ENCODE data around the gene ACP6.
"Not testable (repeated sequence)": the region's sequence is repeated elsewhere in the genome, so short reads cannot be mapped to it uniquely, and the experiment has no call there.

Gene ACP6

GRCh38 chr1:147700042-147701006 lies 30.0 kb upstream of the ACP6 start:
- ChIA-PET POLR2A (no interaction called here), CTCF (interaction anchor here (1.3 to 1.9 kb wide), 3 partner anchors 9 to 145 kb away, joined by 4 to 5 read pairs (median 4); no protein-coding TSS in a partner anchor)
- Histone ChIP-seq H3K27ac (ENCODE audit: insufficient read depth in 1 of 2, low read depth in 1 of 2, low read length in 2 of 2, poor library complexity in 1 of 2, severe bottlenecking in 2 of 2) (no peak overlapping the region), H3K4me1 (ENCODE audit: control extremely low read depth in 1 of 4, control insufficient read depth in 4 of 4, insufficient read depth in 4 of 4, low read length in 3 of 4) (peaks cover 0 to 3% (median 0%) of the 10 kb centered on the region in 4 experiments), H3K4me3 (ENCODE audit: control insufficient read depth in 1 of 7, extremely low read depth in 1 of 7, insufficient read depth in 4 of 7, low read depth in 2 of 7, low read length in 6 of 7) (peak overlapping the region in 1 of 7 experiments; percentile 45), H3K27me3 (replicated peaks in 2 of 5; ENCODE audit: control insufficient read depth in 4 of 5, insufficient read depth in 5 of 5, low read length in 4 of 5) (peaks cover 0 to 2% (median 0%) of the 10 kb centered on the region in 5 experiments), H3K9me3 (ENCODE audit: control extremely low read depth in 1 of 5, control insufficient read depth in 4 of 5, insufficient read depth in 2 of 5, low read depth in 1 of 5, low read length in 4 of 5) (no peaks in the 10 kb centered on the region), H3K36me3 (ENCODE audit: control insufficient read depth in 4 of 4, insufficient read depth in 4 of 4, low read length in 3 of 4) (no peaks in the 10 kb centered on the region)
- DNase-seq, result peak; percentile 61 to 76 (median 75)
- WGBS (ENCODE audit: insufficient coverage), result 56% methylated on average over 10 of the region's 10 CpGs

- no peak overlapping the region for H3K27ac ChIP-seq (ENCODE audit: insufficient read depth in 1 of 2, low read depth in 1 of 2, low read length in 2 of 2, poor library complexity in 1 of 2, severe bottlenecking in 2 of 2)
- no peaks in the 10 kb centered on the region for H3K9me3 ChIP-seq (ENCODE audit: control extremely low read depth in 1 of 5, control insufficient read depth in 4 of 5, insufficient read depth in 2 of 5, low read depth in 1 of 5, low read length in 4 of 5)
- H3K36me3 ChIP-seq (ENCODE audit: control insufficient read depth in 4 of 4, insufficient read depth in 4 of 4, low read length in 3 of 4), result no peaks in the 10 kb centered on the region
- H3K27me3 ChIP-seq (replicated peaks in 2 of 5; ENCODE audit: control insufficient read depth in 4 of 5, insufficient read depth in 5 of 5, low read length in 4 of 5), result peaks cover 0 to 2% (median 0%) of the 10 kb centered on the region in 5 experiments
- H3K4me1 ChIP-seq (ENCODE audit: control extremely low read depth in 1 of 4, control insufficient read depth in 4 of 4, insufficient read depth in 4 of 4, low read length in 3 of 4), result peaks cover 0 to 3% (median 0%) of the 10 kb centered on the region in 4 experiments
- ChIA-PET POLR2A (no interaction called here), CTCF (interaction anchor here (1.6 kb wide), 1 partner anchor 146 kb away, joined by 4 read pairs; no protein-coding TSS in a partner anchor)
- no peak for DNase-seq
- 58% methylated on average over 3 of the region's 3 CpGs for WGBS (ENCODE audit: insufficient coverage)
- H3K4me3 ChIP-seq (ENCODE audit: control insufficient read depth in 1 of 7, extremely low read depth in 1 of 7, insufficient read depth in 4 of 7, low read depth in 2 of 7, low read length in 6 of 7), result no peak overlapping the region
These were observed 29.3 kb upstream of the ACP6 start for GRCh38 chr1:147699686-147700041.

- H3K27ac ChIP-seq (ENCODE audit: insufficient read depth in 1 of 2, low read depth in 1 of 2, low read length in 2 of 2, poor library complexity in 1 of 2, severe bottlenecking in 2 of 2), result no peak overlapping the region
- CTCF ChIA-PET, result interaction anchor here (0.8 to 1.3 kb wide), 3 partner anchors 19 to 189 kb away, joined by 3 to 4 read pairs (median 3); no protein-coding TSS in a partner anchor
- H3K36me3 ChIP-seq (ENCODE audit: control insufficient read depth in 4 of 4, insufficient read depth in 4 of 4, low read length in 3 of 4), result no peaks in the 10 kb centered on the region
- H3K4me3 ChIP-seq (ENCODE audit: control insufficient read depth in 1 of 7, extremely low read depth in 1 of 7, insufficient read depth in 4 of 7, low read depth in 2 of 7, low read length in 6 of 7), result no peak overlapping the region
- H3K27me3 ChIP-seq (replicated peaks in 2 of 5; ENCODE audit: control insufficient read depth in 4 of 5, insufficient read depth in 5 of 5, low read length in 4 of 5), result no peaks in the 10 kb centered on the region
- peaks cover 4 to 35% (median 11%) of the 10 kb centered on the region in 5 experiments for H3K9me3 ChIP-seq (ENCODE audit: control extremely low read depth in 1 of 5, control insufficient read depth in 4 of 5, insufficient read depth in 2 of 5, low read depth in 1 of 5, low read length in 4 of 5)
- POLR2A ChIA-PET, result no interaction called here
- DNase-seq, result no peak
- H3K4me1 ChIP-seq (ENCODE audit: control extremely low read depth in 1 of 4, control insufficient read depth in 4 of 4, insufficient read depth in 4 of 4, low read length in 3 of 4), result no peaks in the 10 kb centered on the region
These were observed 12.9 kb upstream of the ACP6 start for GRCh38 chr1:147683163-147683763.

GRCh38 chr1:147680608-147681235 lies 10.4 kb upstream of the ACP6 start:
- H3K36me3 ChIP-seq (ENCODE audit: control insufficient read depth in 4 of 4, insufficient read depth in 4 of 4, low read length in 3 of 4); DNase-seq; POLR2A ChIA-PET; H3K4me1 ChIP-seq (ENCODE audit: control extremely low read depth in 1 of 4, control insufficient read depth in 4 of 4, insufficient read depth in 4 of 4, low read length in 3 of 4); CTCF ChIA-PET; H3K27me3 ChIP-seq (replicated peaks in 2 of 5; ENCODE audit: control insufficient read depth in 4 of 5, insufficient read depth in 5 of 5, low read length in 4 of 5); H3K4me3 ChIP-seq (ENCODE audit: control insufficient read depth in 1 of 7, extremely low read depth in 1 of 7, insufficient read depth in 4 of 7, low read depth in 2 of 7, low read length in 6 of 7); H3K27ac ChIP-seq (ENCODE audit: insufficient read depth in 1 of 2, low read depth in 1 of 2, low read length in 2 of 2, poor library complexity in 1 of 2, severe bottlenecking in 2 of 2): not testable (repeated sequence)
- H3K9me3 ChIP-seq (ENCODE audit: control extremely low read depth in 1 of 5, control insufficient read depth in 4 of 5, insufficient read depth in 2 of 5, low read depth in 1 of 5, low read length in 4 of 5), result peaks cover 5 to 40% (median 13%) of the 10 kb centered on the region in 5 experiments
- WGBS (ENCODE audit: insufficient coverage), result 96% methylated on average over 18 of the region's 38 CpGs

- peaks cover 0 to 26% (median 13%) of the 10 kb centered on the region in 5 experiments for H3K9me3 ChIP-seq (ENCODE audit: control extremely low read depth in 1 of 5, control insufficient read depth in 4 of 5, insufficient read depth in 2 of 5, low read depth in 1 of 5, low read length in 4 of 5)
- DNase-seq; H3K27me3 ChIP-seq (replicated peaks in 2 of 5; ENCODE audit: control insufficient read depth in 4 of 5, insufficient read depth in 5 of 5, low read length in 4 of 5); H3K4me3 ChIP-seq (ENCODE audit: control insufficient read depth in 1 of 7, extremely low read depth in 1 of 7, insufficient read depth in 4 of 7, low read depth in 2 of 7, low read length in 6 of 7); H3K36me3 ChIP-seq (ENCODE audit: control insufficient read depth in 4 of 4, insufficient read depth in 4 of 4, low read length in 3 of 4); POLR2A ChIA-PET; H3K27ac ChIP-seq (ENCODE audit: insufficient read depth in 1 of 2, low read depth in 1 of 2, low read length in 2 of 2, poor library complexity in 1 of 2, severe bottlenecking in 2 of 2); H3K4me1 ChIP-seq (ENCODE audit: control extremely low read depth in 1 of 4, control insufficient read depth in 4 of 4, insufficient read depth in 4 of 4, low read length in 3 of 4): not testable (repeated sequence)
- WGBS (ENCODE audit: insufficient coverage), result 96% methylated on average over 5 of the region's 5 CpGs
- CTCF ChIA-PET, result interaction anchor here (0.9 kb wide), 1 partner anchor 152 kb away, joined by 3 read pairs; no protein-coding TSS in a partner anchor
These were observed 7.4 kb upstream of the ACP6 start for GRCh38 chr1:147677681-147678080.

GRCh38 chr1:147676311-147677085 lies 6.2 kb upstream of the ACP6 start:
- Histone ChIP-seq H3K4me3 (ENCODE audit: control insufficient read depth in 1 of 7, extremely low read depth in 1 of 7, insufficient read depth in 4 of 7, low read depth in 2 of 7, low read length in 6 of 7) (no peak overlapping the region), H3K27me3 (replicated peaks in 2 of 5; ENCODE audit: control insufficient read depth in 4 of 5, insufficient read depth in 5 of 5, low read length in 4 of 5) (peaks cover 0 to 3% (median 0%) of the 10 kb centered on the region in 5 experiments), H3K36me3 (ENCODE audit: control insufficient read depth in 4 of 4, insufficient read depth in 4 of 4, low read length in 3 of 4) (no peaks in the 10 kb centered on the region), H3K27ac (ENCODE audit: insufficient read depth in 1 of 2, low read depth in 1 of 2, low read length in 2 of 2, poor library complexity in 1 of 2, severe bottlenecking in 2 of 2) (no peak overlapping the region), H3K9me3 (ENCODE audit: control extremely low read depth in 1 of 5, control insufficient read depth in 4 of 5, insufficient read depth in 2 of 5, low read depth in 1 of 5, low read length in 4 of 5) (peaks cover 0 to 15% (median 9%) of the 10 kb centered on the region in 5 experiments), H3K4me1 (ENCODE audit: control extremely low read depth in 1 of 4, control insufficient read depth in 4 of 4, insufficient read depth in 4 of 4, low read length in 3 of 4) (peaks cover 0 to 5% (median 1%) of the 10 kb centered on the region in 4 experiments)
- 88% methylated on average over 3 of the region's 4 CpGs for WGBS (ENCODE audit: insufficient coverage)
- ChIA-PET POLR2A (no interaction called here), CTCF (interaction anchor here (0.9 kb wide), 1 partner anchor 151 kb away, joined by 3 read pairs; no protein-coding TSS in a partner anchor)
- no peak for DNase-seq

All from common myeloid progenitor, CD34-positive (primary cell).